NB4 (cell line): ENCODE measurements around the gene CAMTA1.

ENCODE experiments used
- DNase-seq: peaks from one replicate; pipeline ENCODE4 v3.0.0; 2010; ENCODE audit warnings: low read depth
- H3K4me3 ChIP-seq: one replicate; pipeline ENCODE4 v1.5.1; 2011; ENCODE audit warnings: mild to moderate bottlenecking, low read depth, low read length, moderate library complexity
- MAX ChIP-seq: IDR thresholded peaks from 2 replicates; pipeline ENCODE4 v1.6.1; 2011; ENCODE audit warnings: low read depth, low read length
- MYC ChIP-seq: IDR thresholded peaks from 2 replicates; pipeline ENCODE4 v1.6.1; 2011; ENCODE audit warnings: low read depth, low read length
- POLR2A ChIP-seq: IDR thresholded peaks from 2 replicates; pipeline ENCODE4 v1.6.1; 2011; ENCODE audit warnings: mild to moderate bottlenecking; ENCODE audit not compliant: insufficient read length; ENCODE audit errors: extremely low read depth
- TF ChIP-seq, protein P1 (sequence below): IDR thresholded peaks from one replicate; pipeline ENCODE4 v1.5.1; 2012; ENCODE audit warnings: low read depth, low read length

The CAMTA1 gene

DNA sequence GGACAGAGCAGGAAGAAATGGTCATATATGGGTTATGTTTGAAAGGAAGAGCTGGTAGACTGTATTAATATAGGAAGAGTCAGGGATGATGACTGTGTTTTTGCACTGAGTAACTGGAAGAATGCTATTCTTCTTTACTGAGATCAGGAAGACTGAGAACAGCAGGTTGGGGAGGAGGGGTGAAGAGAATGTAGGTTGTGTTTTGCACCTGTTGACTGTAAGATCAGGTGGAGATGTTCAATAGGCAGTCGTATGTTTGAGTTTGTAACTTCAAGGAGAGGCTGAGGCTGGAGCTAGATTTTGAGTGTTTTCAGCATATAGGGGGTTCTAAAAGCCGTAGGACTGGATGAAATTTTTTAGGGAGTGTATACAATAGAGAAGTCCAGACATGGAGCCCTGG, 97.2 kb downstream of the CAMTA1 start:
- TF ChIP-seq, protein P1, sequence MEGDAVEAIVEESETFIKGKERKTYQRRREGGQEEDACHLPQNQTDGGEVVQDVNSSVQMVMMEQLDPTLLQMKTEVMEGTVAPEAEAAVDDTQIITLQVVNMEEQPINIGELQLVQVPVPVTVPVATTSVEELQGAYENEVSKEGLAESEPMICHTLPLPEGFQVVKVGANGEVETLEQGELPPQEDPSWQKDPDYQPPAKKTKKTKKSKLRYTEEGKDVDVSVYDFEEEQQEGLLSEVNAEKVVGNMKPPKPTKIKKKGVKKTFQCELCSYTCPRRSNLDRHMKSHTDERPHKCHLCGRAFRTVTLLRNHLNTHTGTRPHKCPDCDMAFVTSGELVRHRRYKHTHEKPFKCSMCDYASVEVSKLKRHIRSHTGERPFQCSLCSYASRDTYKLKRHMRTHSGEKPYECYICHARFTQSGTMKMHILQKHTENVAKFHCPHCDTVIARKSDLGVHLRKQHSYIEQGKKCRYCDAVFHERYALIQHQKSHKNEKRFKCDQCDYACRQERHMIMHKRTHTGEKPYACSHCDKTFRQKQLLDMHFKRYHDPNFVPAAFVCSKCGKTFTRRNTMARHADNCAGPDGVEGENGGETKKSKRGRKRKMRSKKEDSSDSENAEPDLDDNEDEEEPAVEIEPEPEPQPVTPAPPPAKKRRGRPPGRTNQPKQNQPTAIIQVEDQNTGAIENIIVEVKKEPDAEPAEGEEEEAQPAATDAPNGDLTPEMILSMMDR: no peak
- TF ChIP-seq MYC: no peak
- no peak for TF ChIP-seq MAX
- no peak for TF ChIP-seq POLR2A
- H3K4me3 ChIP-seq: no peak overlapping the region

DNA sequence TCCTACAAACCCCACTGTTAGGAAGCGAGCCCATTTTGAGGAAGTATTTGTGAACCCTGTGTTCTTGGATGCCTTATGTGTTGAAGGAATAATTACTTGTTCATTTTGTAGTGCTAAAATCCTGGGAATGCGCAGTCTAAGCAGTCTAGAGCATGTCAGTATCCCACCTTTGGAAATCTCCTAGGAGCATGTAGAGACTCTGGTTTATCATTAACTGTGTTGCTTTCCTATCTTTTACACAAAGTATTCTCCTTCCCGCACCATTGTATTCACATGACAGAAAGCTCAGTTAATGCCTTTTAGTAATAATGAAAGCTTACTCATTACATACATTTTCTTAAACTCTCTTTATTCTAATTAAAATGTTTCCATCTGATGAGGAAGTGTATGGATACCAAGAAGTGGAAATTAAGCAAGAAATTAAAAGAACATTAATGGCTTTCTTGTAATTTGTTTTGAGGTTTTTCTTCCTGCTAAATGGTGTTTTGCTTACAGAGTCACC, 99.4 kb downstream of the CAMTA1 start:
- no peak for TF ChIP-seq MAX
- TF ChIP-seq, protein P1: no peak
- no peak for TF ChIP-seq MYC
- TF ChIP-seq POLR2A: no peak
- H3K4me3 ChIP-seq: no peak overlapping the region
- no peak for DNase-seq

More for the DNA sequence above, 97.2 kb downstream of the CAMTA1 start:
- no peak for DNase-seq

- H3K4me3 ChIP-seq: no peak overlapping the region
- no peak for DNase-seq
- no peak for TF ChIP-seq MAX
- TF ChIP-seq POLR2A: no peak
- TF ChIP-seq, protein P1: no peak
- TF ChIP-seq MYC: no peak
These were observed 100.2 kb downstream of the CAMTA1 start for GRCh38 chr1:6885426-6885825.

DNA sequence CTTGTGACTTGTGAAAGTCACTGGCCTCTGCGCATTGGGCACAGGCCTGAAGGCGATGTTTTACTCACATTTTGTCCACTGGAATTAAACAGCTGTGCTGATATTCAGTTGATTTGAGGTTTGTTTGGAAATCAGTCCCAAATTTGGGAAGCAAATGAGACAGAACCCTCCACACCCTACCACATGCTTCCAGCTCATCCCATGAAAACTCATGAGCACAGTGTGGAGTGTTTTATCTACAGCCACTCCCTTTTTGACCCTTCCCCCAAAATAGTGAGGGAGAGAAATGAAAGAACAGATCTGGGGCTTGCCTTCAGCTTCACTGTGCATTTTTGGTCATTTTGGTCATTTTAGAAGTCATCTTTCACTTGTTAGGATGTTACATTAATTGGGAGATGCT, 101.3 kb downstream of the CAMTA1 start:
- TF ChIP-seq POLR2A (no peak), MYC (no peak), MAX (no peak)
- TF ChIP-seq, protein P1: no peak
- DNase-seq: no peak

DNA sequence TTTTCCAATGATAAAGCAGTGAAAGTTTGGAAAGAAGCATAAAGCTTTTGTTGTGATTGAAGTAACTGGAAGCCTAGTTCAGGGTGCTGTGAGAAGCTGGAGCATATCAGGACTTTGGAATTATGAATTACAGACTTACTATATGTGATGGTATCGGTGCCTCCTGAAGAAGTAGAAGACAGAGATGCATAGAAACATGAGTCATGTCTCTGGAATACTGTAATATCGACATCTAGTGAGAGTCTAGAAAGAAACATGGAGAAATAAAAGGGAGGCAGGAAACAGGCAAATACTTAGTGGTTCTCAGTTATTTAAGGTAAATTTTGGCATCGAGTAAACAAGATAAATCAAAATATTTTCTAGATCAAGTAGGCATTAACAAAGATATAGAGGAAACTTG, 103.0 kb downstream of the CAMTA1 start:
- no peak for DNase-seq
- TF ChIP-seq, protein P1: no peak
- no peak for TF ChIP-seq MAX
- no peak for TF ChIP-seq POLR2A
- TF ChIP-seq MYC: no peak

More for the DNA sequence above, 101.3 kb downstream of the CAMTA1 start:
- no peak overlapping the region for H3K4me3 ChIP-seq

More for the DNA sequence above, 103.0 kb downstream of the CAMTA1 start:
- H3K4me3 ChIP-seq: no peak overlapping the region
